Endothelial cell of umbilical vein (primary cell): ENCODE data around the gene UBE2L6. TPM values are rescaled to one million over a fixed set of nuclear protein-coding genes. Genes with fewer than 3 reads are reported as not detected.

Experiments
- BruUV-seq: library from RNA; stranded (reverse); fragments of 400-500 nt; replicated peaks from 2 replicates; lab custom pipeline; 2021; lab: Mats Ljungman, UMichigan
- CTCF ChIA-PET: fragments of 300-600, 350-600 bp; sonication (Branson Sonifier 250); formaldehyde crosslinking; loops from one replicate; lab custom pipeline; 2021; ENCODE audit warnings: antibody characterized with exemption, inconsistent platforms; lab: Charles Lee
- POLR2A ChIA-PET: fragments of 300-600, 350-600 bp; sonication (Branson Sonifier 250); formaldehyde crosslinking; loops from one replicate; lab custom pipeline; 2021; ENCODE audit warnings: antibody characterized with exemption, inconsistent platforms; lab: Charles Lee
- DNase-seq: peaks from one replicate; pipeline ENCODE4 v3.0.0-alpha.2; 2011; ENCODE audit warnings: low read depth, low spot score
- FAIRE-seq: peaks from 2 replicates; lab custom pipeline; 2011; peaks lifted over from hg19 to GRCh38; lab: Jason Lieb, UNC
- H2AFZ ChIP-seq: 2 replicates; pipeline ENCODE4 v1.6.0; 2012; ENCODE audit warnings: low read depth, low read length, control low read depth, inconsistent platforms
- H3K27ac ChIP-seq: 2 replicates; pipeline ENCODE4 v1.5.1; 2011; ENCODE audit warnings: low read depth, mild to moderate bottlenecking, control low read depth, low read length, moderate library complexity; ENCODE audit not compliant: insufficient read depth
- H3K27me3 ChIP-seq, 2 experiments: 2 replicates each; pipeline versions ENCODE4 v1.6.0 to v1.6.1; 2011; ENCODE audit warnings: low read length in 2 of 2, mixed read lengths in 1 of 2; ENCODE audit not compliant: control insufficient read depth in 2 of 2, insufficient read depth in 2 of 2
- H3K36me3 ChIP-seq, 2 experiments: 2 replicates in 1 of 2; 3 replicates in 1 of 2; pipeline ENCODE4 v1.5.1; 2011; ENCODE audit warnings: low read length in 2 of 2, mild to moderate bottlenecking in 1 of 2, moderate library complexity in 1 of 2; ENCODE audit not compliant: control insufficient read depth in 2 of 2, insufficient read depth in 2 of 2; ENCODE audit errors: extremely low read depth in 1 of 2
- H3K4me1 ChIP-seq: 3 replicates; pipeline ENCODE4 v1.5.1; 2011; ENCODE audit warnings: mild to moderate bottlenecking, low read length; ENCODE audit not compliant: control insufficient read depth, insufficient read depth; ENCODE audit errors: extremely low read depth
- H3K4me2 ChIP-seq: 2 replicates; pipeline ENCODE4 v1.6.1; 2011; ENCODE audit warnings: low read length, control low read depth, mixed read lengths; ENCODE audit not compliant: insufficient read depth
- H3K4me3 ChIP-seq, 3 experiments: fragments of 200-600 bp in 1 of 3; sonication (generic), shearing (Covaris generic) in 1 of 3; replicated peaks in 1 of 3; 2 replicates each; pipeline ENCODE4 v1.5.1; 2011 to 2016; ENCODE audit warnings: control low read depth in 3 of 3, low read length in 3 of 3, mild to moderate bottlenecking in 2 of 3, inconsistent platforms in 1 of 3, low read depth in 1 of 3, moderate library complexity in 1 of 3; ENCODE audit not compliant: insufficient read depth in 1 of 3
- H3K79me2 ChIP-seq: 2 replicates; pipeline ENCODE4 v1.6.0; 2012; ENCODE audit warnings: low read length, inconsistent platforms; ENCODE audit not compliant: control insufficient read depth, insufficient read depth
- H3K9ac ChIP-seq: replicated peaks from 2 replicates; pipeline ENCODE3; 2011; ENCODE audit warnings: low read length, control low read depth; ENCODE audit not compliant: insufficient read depth; ENCODE audit errors: extremely low read depth
- H3K9me1 ChIP-seq: replicated peaks from 3 replicates; pipeline ENCODE4 v1.6.0; 2011; ENCODE audit warnings: mild to moderate bottlenecking, low read length; ENCODE audit not compliant: control insufficient read depth, insufficient read depth; ENCODE audit errors: extremely low read depth
- H3K9me3 ChIP-seq: replicated peaks from 2 replicates; pipeline ENCODE4 v1.5.1; 2012; ENCODE audit warnings: low read length, inconsistent platforms; ENCODE audit not compliant: control insufficient read depth, insufficient read depth
- H4K20me1 ChIP-seq: replicated peaks from 2 replicates; pipeline ENCODE3; 2011; ENCODE audit warnings: mild to moderate bottlenecking, low read length; ENCODE audit not compliant: control insufficient read depth, insufficient read depth; ENCODE audit errors: extremely low read depth
- CTCF ChIP-seq, 2 donors: IDR thresholded peaks; 1 replicate in 1 of 2; 2 replicates in 1 of 2; pipeline ENCODE4 v1.5.1; 2011; ENCODE audit warnings: low read length in 2 of 2, mild to moderate bottlenecking in 2 of 2, moderate library complexity in 2 of 2, control low read depth in 1 of 2, inconsistent platforms in 1 of 2, low read depth in 1 of 2; ENCODE audit not compliant: insufficient read depth in 1 of 2; ENCODE audit errors: extremely low read depth in 1 of 2
- EZH2 ChIP-seq: IDR thresholded peaks from 2 replicates; pipeline ENCODE4 v1.6.1; 2012; ENCODE audit warnings: borderline replicate concordance, low read depth, mild to moderate bottlenecking, moderate library complexity, low read length, inconsistent platforms; ENCODE audit not compliant: severe bottlenecking
- FOS ChIP-seq: IDR thresholded peaks from 2 replicates; pipeline ENCODE4 v1.6.1; 2011; ENCODE audit warnings: mild to moderate bottlenecking, low read length, moderate library complexity, borderline replicate concordance; ENCODE audit not compliant: insufficient read depth
- GATA2 ChIP-seq: IDR thresholded peaks from 2 replicates; pipeline ENCODE4 v1.7.0; 2011; ENCODE audit warnings: low read depth, mild to moderate bottlenecking, moderate library complexity, mixed read lengths, low read length; ENCODE audit not compliant: insufficient read length, insufficient read depth
- JUN ChIP-seq: IDR thresholded peaks from 2 replicates; pipeline ENCODE4 v1.6.1; 2011; ENCODE audit warnings: borderline replicate concordance, low read depth; ENCODE audit not compliant: insufficient read length, insufficient read depth
- MAX ChIP-seq: IDR thresholded peaks from 2 replicates; pipeline ENCODE4 v1.6.1; 2011; ENCODE audit not compliant: insufficient read depth, insufficient read length
- MYC ChIP-seq: IDR thresholded peaks from one replicate; pipeline ENCODE4 v1.6.1; 2011; ENCODE audit warnings: mild to moderate bottlenecking, low read depth, low read length
- POLR2A ChIP-seq: IDR thresholded peaks from 2 replicates; pipeline ENCODE4 v1.6.1; 2012; ENCODE audit warnings: low read depth, mild to moderate bottlenecking, control low read depth, low read length
- POLR2AphosphoS5 ChIP-seq: IDR thresholded peaks from 2 replicates; pipeline ENCODE4 v1.6.1; 2012; ENCODE audit warnings: low read depth, mild to moderate bottlenecking, control low read depth, low read length, moderate library complexity; ENCODE audit not compliant: insufficient read depth
- dilution Hi-C: fragments of 300-500 bp; cut with MboI; formaldehyde crosslinking; loops from one replicate; pipeline ENCODE4 v1.15.0; 2019; ENCODE audit warnings: low sequenced_read_pairs; ENCODE audit not compliant: extremely low pct_ligation_motif_present
- intact Hi-C: fragments of 100-400 bp; cut with micrococcal nuclease; formaldehyde crosslinking; loops from one replicate; pipeline ENCODE4 v1.10.0; 2022
- polyA plus RNA-seq, 4 experiments: library from polyadenylated mRNA; depleted of rRNA in 3 of 4; stranded (reverse) in 3 of 4; unstranded in 1 of 4; fragments of >200 nt; gene quantifications; 2 replicates each; pipeline versions ENCODE4 v1.2.1 to v1.2.3, GENCODE V29; 2011 to 2012; ENCODE audit warnings: missing spikeins in 1 of 4
- total RNA-seq: library from RNA; stranded (reverse); gene quantifications from 2 replicates; pipeline ENCODE4 v1.2.3, GENCODE V29; 2021

Gene UBE2L6
- total and polyA plus RNA-seq, 2 donors (not counting 3 experiments of a cell fraction or from before 2014, with no cell fraction given), result 22.3 to 25.2 TPM

DNA sequence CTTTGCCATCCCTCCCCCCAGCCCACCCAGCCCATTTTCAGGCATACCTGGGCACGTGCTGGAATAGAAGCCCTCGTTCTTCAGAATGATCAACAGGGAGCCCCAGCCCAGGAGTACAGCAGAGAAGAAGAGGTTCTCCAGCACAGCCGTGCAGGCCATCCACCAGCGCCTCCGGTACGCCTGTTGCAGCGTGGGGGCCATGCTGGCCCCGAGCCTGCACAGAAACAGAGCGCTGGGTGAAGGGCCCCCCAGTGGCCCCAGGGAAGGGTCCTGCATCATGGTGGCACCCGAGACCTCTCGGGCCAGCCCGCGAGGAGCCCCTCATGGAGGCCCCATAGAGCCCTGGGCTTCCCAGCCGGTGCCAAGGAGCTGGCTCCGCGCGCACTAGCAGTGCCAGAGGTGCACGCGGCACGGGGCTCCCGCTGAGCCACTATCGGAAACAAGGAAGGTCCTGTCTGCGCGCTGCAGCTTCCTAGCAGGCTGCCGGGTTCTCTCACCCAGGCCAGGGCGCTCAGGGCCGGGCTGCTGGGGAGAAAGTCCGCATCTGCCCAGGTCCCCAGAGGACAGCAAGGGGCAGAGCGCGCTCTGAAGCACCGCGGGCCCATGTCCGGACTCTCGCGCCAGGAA is 53.4 kb downstream of the UBE2L6 start:
- H3K36me3 ChIP-seq, result no peaks in the 10 kb centered on the region
- H2AFZ ChIP-seq, result peak overlapping the region; percentile 94
- DNase-seq, result no peak
- no peaks in the 10 kb centered on the region for H4K20me1 ChIP-seq
- TF ChIP-seq POLR2A (no peak), MYC (no peak), GATA2 (no peak), JUN (no peak), FOS (no peak)
- no peaks in the 10 kb centered on the region for H3K9me3 ChIP-seq
- FAIRE-seq, result no peak
- dilution Hi-C loops (no loop called here), intact Hi-C loops (no loop called here)
- peak overlapping the region; percentile 64 to 79 (median 68) for H3K4me3 ChIP-seq
- H3K27ac ChIP-seq, result no peak overlapping the region
- no peaks in the 10 kb centered on the region for H3K27me3 ChIP-seq
- no peak overlapping the region for H3K9ac ChIP-seq
- H3K9me1 ChIP-seq, result no peaks in the 10 kb centered on the region
- peak overlapping the region; percentile 88 for H3K4me2 ChIP-seq
- H3K79me2 ChIP-seq, result no peaks in the 10 kb centered on the region
- POLR2A ChIA-PET, result interaction anchor here (0.5 kb wide), 1 partner anchor 15 kb away, joined by 4 read pairs; no protein-coding TSS in a partner anchor
- BruUV-seq, result no TSS peak
- CTCF ChIA-PET, result interaction anchor here (0.6 to 9.0 kb wide), 9 partner anchors 13 to 130 kb away, joined by 3 to 166 read pairs (median 7); partner anchors contain the start of gene UBE2L6
- peaks cover 9% of the 10 kb centered on the region for H3K4me1 ChIP-seq

- Histone ChIP-seq H3K27ac (no peak overlapping the region), H2AFZ (no peak overlapping the region), H3K9me3 (no peaks in the 10 kb centered on the region), H3K9me1 (no peaks in the 10 kb centered on the region), H3K36me3 (no peaks in the 10 kb centered on the region), H3K4me3 (no peak overlapping the region), H3K4me1 (peaks cover 9% of the 10 kb centered on the region), H3K9ac (no peak overlapping the region), H3K27me3 (no peaks in the 10 kb centered on the region), H4K20me1 (no peaks in the 10 kb centered on the region), H3K79me2 (no peaks in the 10 kb centered on the region), H3K4me2 (no peak overlapping the region)
- FAIRE-seq, result no peak
- POLR2A ChIA-PET, result no interaction called here
- TF ChIP-seq FOS (no peak), MYC (no peak), GATA2 (no peak), POLR2AphosphoS5 (no peak), CTCF (IDR thresholded peaks at IDR 0.05; ENCODE audit: extremely low read depth in 1 of 2, insufficient read depth in 1 of 2, low read depth in 1 of 2, low read length in 2 of 2) (no peak), POLR2A (no peak), EZH2 (no peak), JUN (no peak), MAX (no peak)
- intact Hi-C loops, result no loop called here
- CTCF ChIA-PET, result interaction anchor here (0.6 to 9.0 kb wide), 5 partner anchors 13 to 87 kb away, joined by 3 to 166 read pairs (median 49); partner anchors contain the start of genes SLC43A3 and UBE2L6
- dilution Hi-C loops, result no loop called here
- DNase-seq, result no peak
- no TSS peak for BruUV-seq
These were observed 54.0 kb downstream of the UBE2L6 start for GRCh38 chr11:57513452-57513795.
